AG09309 (cell line): ENCODE results near the gene PERP.

Experiments used
- DNase-seq: peaks from one replicate; pipeline ENCODE4 v3.0.0-alpha.2; 2010; ENCODE audit warnings: low read depth
- H3K4me3 ChIP-seq: 2 replicates; pipeline ENCODE4 v1.5.1; 2011; ENCODE audit warnings: mild to moderate bottlenecking, low read depth, low read length, moderate library complexity; ENCODE audit not compliant: control insufficient read depth
- CTCF ChIP-seq: IDR thresholded peaks from 2 replicates; pipeline ENCODE4 v1.5.1; 2011; ENCODE audit warnings: mild to moderate bottlenecking, low read depth, low read length, inconsistent platforms; ENCODE audit not compliant: insufficient read depth, control insufficient read depth; ENCODE audit errors: missing control alignments

Gene PERP

DNA sequence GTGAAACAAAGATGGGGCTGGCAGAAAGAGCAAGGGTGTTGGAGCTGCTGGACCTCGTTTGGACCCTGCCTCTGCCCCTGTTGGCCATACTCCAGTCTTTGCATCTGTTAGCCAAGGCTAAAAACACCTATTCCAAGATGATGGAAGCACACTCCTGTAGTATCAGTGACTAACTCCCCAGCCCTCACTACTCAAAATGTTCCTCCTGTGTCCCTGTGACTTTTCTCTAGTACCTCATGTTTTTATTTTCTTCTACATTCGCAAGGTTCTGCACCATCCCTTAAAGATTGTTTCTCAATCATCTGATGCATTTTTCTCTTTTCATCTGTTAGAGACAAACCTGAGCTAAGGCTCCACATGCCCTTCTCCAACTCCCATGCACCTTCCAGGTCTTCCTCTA, 8.9 kb downstream of the PERP start:
- DNase-seq, result no peak
- TF ChIP-seq CTCF, result no peak
- no peak overlapping the region for H3K4me3 ChIP-seq

GRCh38 chr6:138094260-138094659, 13.0 kb downstream of the PERP start:
- no peak for DNase-seq
- no peak for TF ChIP-seq CTCF
- H3K4me3 ChIP-seq, result no peak overlapping the region

DNA sequence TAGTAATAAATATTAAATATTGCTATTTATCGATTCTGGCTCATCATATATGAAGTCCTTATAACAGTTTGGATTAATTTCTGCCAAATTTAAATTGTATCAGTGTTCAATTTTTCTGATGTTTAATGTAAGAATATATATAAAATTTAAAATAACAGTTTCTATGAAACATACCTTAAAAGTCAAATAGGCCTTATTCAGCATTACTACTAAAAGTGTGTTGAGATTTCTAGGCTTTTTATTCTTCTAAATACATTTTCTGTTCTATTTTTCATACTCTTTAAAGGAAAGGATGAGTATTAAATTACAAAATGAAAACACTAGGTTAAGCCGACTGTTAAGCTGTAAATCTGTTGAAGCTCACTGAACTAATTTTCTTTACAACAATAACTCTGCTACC, 13.6 kb downstream of the PERP start:
- no peak for TF ChIP-seq CTCF
- H3K4me3 ChIP-seq, result no peak overlapping the region
- DNase-seq, result no peak

GRCh38 chr6:138092686-138093085, 14.5 kb downstream of the PERP start:
- TF ChIP-seq CTCF, result no peak
- DNase-seq, result no peak
- no peak overlapping the region for H3K4me3 ChIP-seq

- DNase-seq, result no peak
- no peak for TF ChIP-seq CTCF
- no peak overlapping the region for H3K4me3 ChIP-seq
Observed at GRCh38 chr6:138089325-138089724, 17.9 kb downstream of the PERP start.

- no peak for TF ChIP-seq CTCF
- DNase-seq, result peak; percentile 80
Observed at GRCh38 chr6:138088326-138088762, 18.9 kb downstream of the PERP start.

More at GRCh38 chr6:138088326-138088762, 18.9 kb downstream of the PERP start:
- H3K4me3 ChIP-seq, result no peak overlapping the region
